HFFc6 (cell line): ENCODE results near the gene TRIM41. TPM values are rescaled to one million over a fixed set of nuclear protein-coding genes. Genes with fewer than 3 reads are reported as not detected.
"Not testable (repeated sequence)": the region's sequence is repeated elsewhere in the genome, so short reads cannot be mapped to it uniquely, and the experiment has no call there.

Experiments used
- DNase-seq: peaks from one replicate; pipeline ENCODE4 v3.0.0-alpha.2; 2018
- H3K27ac Mint-ChIP-seq: 2 replicates; pipeline ENCODE4 v1.8.0; 2020; ENCODE audit warnings: mild to moderate bottlenecking, mixed read lengths
- H3K27me3 Mint-ChIP-seq: 2 replicates; pipeline ENCODE4 v1.8.0; 2021; ENCODE audit warnings: mild to moderate bottlenecking, moderate library complexity, mixed read lengths; ENCODE audit not compliant: insufficient read depth
- H3K36me3 Mint-ChIP-seq: 2 replicates; pipeline ENCODE4 v1.8.0; 2021; ENCODE audit warnings: low read depth, mixed read lengths
- H3K4me1 Mint-ChIP-seq: 2 replicates; pipeline ENCODE4 v1.8.0; 2020; ENCODE audit warnings: low read depth, mixed read lengths
- H3K4me3 Mint-ChIP-seq: 2 replicates; pipeline ENCODE4 v1.8.0; 2020; ENCODE audit warnings: mild to moderate bottlenecking, moderate library complexity, mixed read lengths
- H3K9me3 Mint-ChIP-seq: 2 replicates; pipeline ENCODE4 v1.8.0; 2020; ENCODE audit warnings: mild to moderate bottlenecking, mixed read lengths
- CTCF ChIP-seq: fragments of 200-600 bp; sonication (generic); IDR thresholded peaks from 2 replicates; pipeline ENCODE4 v1.5.0; 2021; ENCODE audit warnings: antibody characterized with exemption, mild to moderate bottlenecking
- long read RNA-seq: library from polyadenylated mRNA; unstranded; transcript quantifications from one replicate; pipeline ENCODE4 v2.0.0, GENCODE V29; 2019
- total RNA-seq, 6 experiments: library from RNA; stranded (reverse); fragmentation: NEBNext Ultra II Directional; extraction: Animal tissue kit (Norgen Biotek cat#: 25700); gene quantifications; 2 replicates in 1 of 6; 3 replicates in 5 of 6; pipeline ENCODE4 v1.2.3, GENCODE V29; 2021

The TRIM41 gene
- total RNA-seq: 10 to 100 TPM; 20.3 to 24.0 (median 22.5) TPM
- long read RNA-seq, partial matches to known transcripts: 0 of 1 reads
- long read RNA-seq, other reads (novel, unspliced or antisense): 1 of 1 reads

GRCh38 chr5:181223058-181223728, at the start of gene TRIM41:
Gene TRIM41, plus strand, starts transcription at chr5:181223281. Its CDS starts 719 bp downstream, at chr5:181224000.
- Mint-ChIP-seq H3K9me3 (no peaks in the 10 kb centered on the region; the same call in 1 of the 2 replicates), H3K27ac (peak within 1 kb of the TSS; percentile 98), H3K36me3 (no peaks in the 10 kb centered on the region; the same call in 1 of the 2 replicates), H3K4me1 (peaks cover 42% of the 10 kb centered on the region), H3K27me3 (peaks cover 17% of the 10 kb centered on the region), H3K4me3 (peak within 1 kb of the TSS; percentile 96)
- DNase-seq: peak; percentile 98
- peak; percentile 53; the same call in 1 of the 2 replicates for TF ChIP-seq CTCF

GRCh38 chr5:181173420-181174342, 49.4 kb upstream of the TRIM41 start:
- Mint-ChIP-seq H3K9me3 (no peaks in the 10 kb centered on the region), H3K4me3 (peak overlapping the region; percentile 69), H3K36me3 (no peaks in the 10 kb centered on the region), H3K4me1 (peaks cover 37% of the 10 kb centered on the region), H3K27ac (peak overlapping the region; percentile 28), H3K27me3 (peaks cover 20% of the 10 kb centered on the region)
- peak; percentile 77 for DNase-seq
- TF ChIP-seq CTCF: no peak

- Mint-ChIP-seq H3K4me1 (peaks cover 13% of the 10 kb centered on the region), H3K4me3 (no peak overlapping the region), H3K27ac (no peak overlapping the region), H3K36me3 (no peaks in the 10 kb centered on the region), H3K27me3 (peaks cover 16% of the 10 kb centered on the region), H3K9me3 (no peaks in the 10 kb centered on the region)
- no peak for TF ChIP-seq CTCF
- DNase-seq: no peak
Observed at GRCh38 chr5:181176254-181176952, 46.7 kb upstream of the TRIM41 start.

- H3K4me3 Mint-ChIP-seq, DNase-seq, H3K27ac Mint-ChIP-seq, H3K9me3 Mint-ChIP-seq, H3K36me3 Mint-ChIP-seq: not testable (repeated sequence)
- Mint-ChIP-seq H3K4me1 (peaks cover 23% of the 10 kb centered on the region), H3K27me3 (peaks cover 16% of the 10 kb centered on the region)
Observed at GRCh38 chr5:181177559-181177958, 45.5 kb upstream of the TRIM41 start.

GRCh38 chr5:181181650-181182565, 41.2 kb upstream of the TRIM41 start:
- Mint-ChIP-seq H3K4me3 (peak overlapping the region; percentile 15; the same call in 1 of the 2 replicates), H3K36me3 (no peaks in the 10 kb centered on the region), H3K9me3 (no peaks in the 10 kb centered on the region), H3K4me1 (peaks cover 34% of the 10 kb centered on the region), H3K27me3 (peaks cover 4% of the 10 kb centered on the region), H3K27ac (no peak overlapping the region)
- TF ChIP-seq CTCF: peak; percentile 78
- peak; percentile 58 for DNase-seq
